K562 (cell line): ENCODE data around the gene CENPB. TPM values are rescaled to one million over a fixed set of nuclear protein-coding genes. Genes with fewer than 3 reads are reported as not detected.

ENCODE experiments used
- ATAC-seq: fragments of 200-7000 bp; cut with Tn5 transposase; 3 replicates; pipeline ENCODE4 v1.9.1; 2020; ENCODE audit warnings: moderate library complexity
- BruUV-seq: library from RNA; stranded (reverse); fragments of 400-500 nt; replicated peaks from 2 replicates; lab custom pipeline; 2021; lab: Mats Ljungman, UMichigan
- CTCF ChIA-PET: fragments of 300-600 bp; formaldehyde crosslinking; extraction: SDS; loops from one replicate; lab custom pipeline; 2021; ENCODE audit warnings: low intra/inter-chr PET ratio; lab: Yijun Ruan, JAX
- POLR2A ChIA-PET: fragments of 300-600, 350-650 bp; sonication (Branson Sonifier 250); formaldehyde crosslinking; extraction: SDS; loops from one replicate; lab custom pipeline; 2021; ENCODE audit warnings: antibody characterized with exemption, inconsistent platforms; lab: Yijun Ruan, JAX
- DNase-seq, 4 experiments: peaks; one replicate each; pipeline versions ENCODE4 v3.0.0 to v3.0.0-alpha.2; 2011 to 2018; ENCODE audit warnings: low spot score in 3 of 4, mixed read lengths in 3 of 4; ENCODE audit errors: extremely low read depth in 1 of 4
- FAIRE-seq: peaks from 2 replicates; lab custom pipeline; 2011; peaks lifted over from hg19 to GRCh38; lab: Jason Lieb, UNC
- H2AFZ ChIP-seq: 2 replicates; pipeline ENCODE4 v1.6.0; 2011; ENCODE audit warnings: low read depth, low read length, control low read depth, inconsistent platforms
- H3K27ac ChIP-seq: fragments of 200-600 bp; 3 replicates; pipeline ENCODE4 v1.8.0; 2011; ENCODE audit warnings: low read depth, mild to moderate bottlenecking, control low read depth, inconsistent platforms, low read length, moderate library complexity, mixed read lengths; ENCODE audit errors: extremely low read depth
- H3K27me3 ChIP-seq, 2 experiments: fragments of 300-600 bp in 1 of 2; 2 replicates in 1 of 2; 3 replicates in 1 of 2; pipeline versions ENCODE4 v1.6.0 to v1.8.0; 2011; ENCODE audit warnings: inconsistent platforms in 2 of 2, low read length in 2 of 2, mild to moderate bottlenecking in 1 of 2, mixed read lengths in 1 of 2, moderate library complexity in 1 of 2; ENCODE audit not compliant: control insufficient read depth in 2 of 2, insufficient read depth in 2 of 2
- H3K36me3 ChIP-seq: fragments of 300-600 bp; 3 replicates; pipeline ENCODE4 v1.8.0; 2011; ENCODE audit warnings: mild to moderate bottlenecking, low read length, inconsistent platforms; ENCODE audit not compliant: control insufficient read depth, insufficient read depth
- H3K4me1 ChIP-seq, 2 experiments: fragments of 200-600 bp in 1 of 2; replicated peaks in 1 of 2; 2 replicates in 1 of 2; 3 replicates in 1 of 2; pipeline versions ENCODE4 v1.5.1 to v1.8.0; 2011; ENCODE audit warnings: inconsistent platforms in 2 of 2, low read length in 2 of 2, mild to moderate bottlenecking in 1 of 2, mixed read lengths in 1 of 2, moderate library complexity in 1 of 2; ENCODE audit not compliant: control insufficient read depth in 2 of 2, insufficient read depth in 2 of 2
- H3K4me2 ChIP-seq: 2 replicates; pipeline ENCODE4 v1.6.1; 2011; ENCODE audit warnings: low read length, control low read depth, inconsistent platforms, mixed read lengths; ENCODE audit not compliant: insufficient read depth
- H3K4me3 ChIP-seq: fragments of 200-600 bp; sonication (generic), shearing (Covaris generic); 2 replicates; pipeline ENCODE4 v1.5.1; 2016; ENCODE audit warnings: control low read depth, inconsistent platforms
- H3K79me2 ChIP-seq: fragments of 200-600 bp; 3 replicates; pipeline ENCODE4 v1.8.0; 2011; ENCODE audit warnings: low read length, inconsistent platforms; ENCODE audit not compliant: control insufficient read depth, insufficient read depth
- H3K9ac ChIP-seq, 2 experiments: 2 replicates each; pipeline versions ENCODE4 v1.6.0 to v1.6.1; 2011; ENCODE audit warnings: low read depth in 2 of 2, low read length in 2 of 2, control low read depth in 1 of 2, inconsistent platforms in 1 of 2, mild to moderate bottlenecking in 1 of 2, mixed read lengths in 1 of 2; ENCODE audit not compliant: insufficient read depth in 1 of 2
- H3K9me1 ChIP-seq: one replicate; pipeline ENCODE4 v1.6.0; 2011; ENCODE audit warnings: inconsistent platforms, mild to moderate bottlenecking, low read length, moderate library complexity; ENCODE audit not compliant: control insufficient read depth, insufficient read depth
- H3K9me3 ChIP-seq: replicated peaks from 2 replicates; pipeline ENCODE4 v1.5.1; 2011; ENCODE audit warnings: low read depth, low read length, inconsistent platforms; ENCODE audit not compliant: control insufficient read depth, insufficient read depth
- H4K20me1 ChIP-seq: replicated peaks from 2 replicates; pipeline ENCODE4 v1.6.1; 2011; ENCODE audit warnings: low read length, inconsistent platforms, mixed read lengths; ENCODE audit not compliant: control insufficient read depth, insufficient read depth
- CCNT2 ChIP-seq: IDR thresholded peaks from 2 replicates; pipeline ENCODE4 v1.6.1; 2011; ENCODE audit warnings: borderline replicate concordance, low read depth, mild to moderate bottlenecking, moderate library complexity, mixed read lengths, low read length; ENCODE audit not compliant: insufficient read length; ENCODE audit errors: extremely low read depth
- CHD4 ChIP-seq: fragments of 200-600 bp; sonication (generic); IDR thresholded peaks from 3 replicates; pipeline ENCODE4 v1.6.1; 2012; ENCODE audit warnings: low read depth, mild to moderate bottlenecking, mixed read lengths, low read length, inconsistent platforms; ENCODE audit not compliant: insufficient read depth, insufficient replicate concordance, poor library complexity, severe bottlenecking
- ILK ChIP-seq: fragments of 450-650 bp; IDR thresholded peaks from 2 replicates; pipeline ENCODE4 v1.6.1; 2016; ENCODE audit warnings: missing genetic modification characterization, low read depth, mild to moderate bottlenecking, missing compliant biosample characterization, moderate library complexity, borderline replicate concordance
- ZBTB43 ChIP-seq: sonication (generic); formaldehyde crosslinking; IDR thresholded peaks from 2 replicates; pipeline ENCODE4 v1.8.0; 2023; ENCODE audit warnings: mild to moderate bottlenecking, missing genetic modification reagents
- ZNF583 ChIP-seq: fragments of 250-450 bp; sonication (Bioruptor Pico); IDR thresholded peaks from 2 replicates; pipeline ENCODE4 v1.4.0; 2020
- WGBS: fragments of 100-300 bp; shearing (Covaris generic); methylation state at CpG from one replicate; pipeline ENCODE4 v1.1.6; 2016; ENCODE audit warnings: low coverage, mixed read lengths; ENCODE audit not compliant: insufficient coverage; ENCODE audit errors: missing lambda C conversion rate; 5-methylcytosine and 5-hydroxymethylcytosine counted together
- in situ Hi-C: fragments of 300-500 bp; cut with MboI; formaldehyde crosslinking; loops from 4 replicates; pipeline ENCODE4 v1.15.0; 2018; ENCODE audit warnings: inconsistent platforms, mixed read lengths
- intact Hi-C: fragments of 100-400 bp; cut with micrococcal nuclease; formaldehyde crosslinking; loops from 2 replicates; pipeline ENCODE4 v1.14.2; 2022
- polyA plus RNA-seq, 8 experiments: library from polyadenylated mRNA; depleted of rRNA in 4 of 8; stranded (reverse) in 5 of 8; unstranded in 3 of 8; fragments of >200 nt; fragmentation: Nextera tagmentation in 2 of 8; fragmentation: Illumina TruSeq in 1 of 8; extraction: Ambion mirVana in 2 of 8; extraction: Trizol in 1 of 8; gene quantifications; 2 replicates each; pipeline versions ENCODE4 v1.2.1 to v1.2.3, GENCODE V29; 2011 to 2014; ENCODE audit warnings: inconsistent platforms in 1 of 8, missing spikeins in 1 of 8
- total RNA-seq, 7 experiments: library from RNA; depleted of rRNA in 6 of 7; stranded (reverse); fragments of >200 nt in 6 of 7; fragmentation: Illumina TruSeq in 2 of 7; extraction: Trizol in 2 of 7; gene quantifications; 2 replicates each; pipeline versions ENCODE4 v1.2.1 to v1.2.3, GENCODE V29; 2011 to 2021; ENCODE audit warnings: low replicate concordance in 1 of 7

CENPB gene
- total and polyA plus RNA-seq, 9 of the 15 experiments (the other 6 are each of a cell fraction or from before 2014, with no cell fraction given) = 0.17 to 70.8 (median 24.9) TPM

GRCh38 chr20:3751305-3751674, 35.2 kb downstream of the CENPB start:
- Histone ChIP-seq H3K4me2 (no peak overlapping the region), H3K27me3 (no peaks in the 10 kb centered on the region), H3K9me3 (no peaks in the 10 kb centered on the region), H4K20me1 (no peaks in the 10 kb centered on the region), H3K27ac (no peak overlapping the region), H2AFZ (no peak overlapping the region), H3K9me1 (peaks cover 2% of the 10 kb centered on the region)
- in situ Hi-C loops (no loop called here), intact Hi-C loops (no loop called here)
- ChIA-PET CTCF (no interaction called here), POLR2A (no interaction called here)
- ATAC-seq (no peak), FAIRE-seq (no peak)
- WGBS = 100% methylated on average over 10 of the region's 31 CpGs
- TF ChIP-seq ZNF583 (CRISPR knock-in tag) (no peak), ILK (tag) (no peak), ZBTB43 (no peak), CCNT2 (no peak), CHD4 (no peak)
- TF ChIP-seq, all 486 proteins: peak for 0
- no peak overlapping the region for H3K4me3 ChIP-seq
- no peak overlapping the region for H3K9ac ChIP-seq
- peaks cover 28% of the 10 kb centered on the region; the same call in 2 of the 3 replicates for H3K36me3 ChIP-seq
- H3K4me1 ChIP-seq = peaks cover 0 to 25% of the 10 kb centered on the region in 2 experiments; a peak in 2 of 5 replicates
- no TSS peak for BruUV-seq
- no peak for DNase-seq
- no peaks in the 10 kb centered on the region for H3K79me2 ChIP-seq
